Choroid plexus epithelial cell (primary cell): ENCODE measurements around the gene CLTCL1.
"Not testable (repeated sequence)": the region's sequence is repeated elsewhere in the genome, so short reads cannot be mapped to it uniquely, and the experiment has no call there.

Experiments used
- DNase-seq: peaks from one replicate; pipeline ENCODE4 v3.0.0-alpha.2; 2010; ENCODE audit warnings: low read depth
- H3K4me3 ChIP-seq: 2 replicates; pipeline ENCODE4 v1.5.1; 2011; ENCODE audit warnings: low read depth, mild to moderate bottlenecking, control low read depth, low read length, moderate library complexity
- TF ChIP-seq, protein P1 (sequence below): conservative IDR thresholded peaks from 2 replicates; pipeline ENCODE4 v1.5.1; 2011; ENCODE audit warnings: low read depth, mild to moderate bottlenecking, control low read depth, inconsistent platforms, low read length, moderate library complexity

CLTCL1 gene

DNA sequence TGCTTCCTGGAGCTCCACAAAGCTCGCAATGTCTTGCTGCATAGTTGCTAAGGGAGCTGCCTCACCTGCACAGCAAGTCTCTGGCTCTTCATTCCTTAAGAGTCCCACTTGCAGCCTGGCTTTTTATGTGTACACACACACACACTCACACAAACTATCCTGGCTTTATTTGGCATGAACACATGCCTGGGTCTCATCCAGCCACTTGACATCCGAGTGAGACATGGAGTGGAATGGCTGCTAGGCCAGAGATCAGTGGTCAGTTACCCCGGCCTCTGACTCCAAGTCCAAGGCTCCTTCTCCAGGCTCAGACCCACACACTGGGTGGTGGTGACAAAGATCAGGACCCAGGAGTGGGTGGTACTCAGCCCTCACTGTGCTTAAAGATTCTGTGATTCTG is 37.9 kb upstream of the CLTCL1 start:
- TF ChIP-seq, protein P1, sequence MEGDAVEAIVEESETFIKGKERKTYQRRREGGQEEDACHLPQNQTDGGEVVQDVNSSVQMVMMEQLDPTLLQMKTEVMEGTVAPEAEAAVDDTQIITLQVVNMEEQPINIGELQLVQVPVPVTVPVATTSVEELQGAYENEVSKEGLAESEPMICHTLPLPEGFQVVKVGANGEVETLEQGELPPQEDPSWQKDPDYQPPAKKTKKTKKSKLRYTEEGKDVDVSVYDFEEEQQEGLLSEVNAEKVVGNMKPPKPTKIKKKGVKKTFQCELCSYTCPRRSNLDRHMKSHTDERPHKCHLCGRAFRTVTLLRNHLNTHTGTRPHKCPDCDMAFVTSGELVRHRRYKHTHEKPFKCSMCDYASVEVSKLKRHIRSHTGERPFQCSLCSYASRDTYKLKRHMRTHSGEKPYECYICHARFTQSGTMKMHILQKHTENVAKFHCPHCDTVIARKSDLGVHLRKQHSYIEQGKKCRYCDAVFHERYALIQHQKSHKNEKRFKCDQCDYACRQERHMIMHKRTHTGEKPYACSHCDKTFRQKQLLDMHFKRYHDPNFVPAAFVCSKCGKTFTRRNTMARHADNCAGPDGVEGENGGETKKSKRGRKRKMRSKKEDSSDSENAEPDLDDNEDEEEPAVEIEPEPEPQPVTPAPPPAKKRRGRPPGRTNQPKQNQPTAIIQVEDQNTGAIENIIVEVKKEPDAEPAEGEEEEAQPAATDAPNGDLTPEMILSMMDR = no peak
- no peak for DNase-seq
- no peak overlapping the region for H3K4me3 ChIP-seq

GRCh38 chr22:19325296-19325948 is 33.9 kb upstream of the CLTCL1 start:
- TF ChIP-seq, protein P1 = no peak
- no peak overlapping the region for H3K4me3 ChIP-seq
- DNase-seq = peak; percentile 74

GRCh38 chr22:19323420-19323819 is 31.9 kb upstream of the CLTCL1 start:
- DNase-seq, H3K4me3 ChIP-seq: not testable (repeated sequence)

DNA sequence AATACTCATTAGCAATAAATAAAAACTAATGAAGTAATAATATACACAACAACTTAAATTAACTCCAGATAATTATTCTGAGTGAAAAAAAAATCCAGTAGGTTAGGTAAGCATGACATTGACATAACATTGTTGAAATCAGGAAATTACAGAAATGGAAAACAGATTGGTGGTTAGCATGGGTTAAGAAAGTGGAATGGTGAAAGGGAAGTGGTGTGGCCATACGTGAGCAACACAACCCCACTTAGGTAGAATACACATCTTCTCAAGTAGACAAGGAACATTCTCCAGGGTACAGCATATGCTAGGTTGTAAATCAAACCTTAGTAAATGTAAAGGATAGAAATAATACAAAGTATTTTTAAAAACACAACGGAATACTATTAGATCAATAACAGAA is 30.2 kb upstream of the CLTCL1 start:
- no peak for DNase-seq
- no peak overlapping the region for H3K4me3 ChIP-seq
- TF ChIP-seq, protein P1 = no peak

GRCh38 chr22:19320136-19320535 is 28.6 kb upstream of the CLTCL1 start:
- DNase-seq, H3K4me3 ChIP-seq: not testable (repeated sequence)

- H3K4me3 ChIP-seq = no peak overlapping the region
- DNase-seq = no peak
- TF ChIP-seq, protein P1 = no peak
Observed at GRCh38 chr22:19319281-19319680, 27.8 kb upstream of the CLTCL1 start.

- no peak overlapping the region for H3K4me3 ChIP-seq
- TF ChIP-seq, protein P1 = no peak
- no peak for DNase-seq
Observed at GRCh38 chr22:19317865-19318264, 26.3 kb upstream of the CLTCL1 start.

DNA sequence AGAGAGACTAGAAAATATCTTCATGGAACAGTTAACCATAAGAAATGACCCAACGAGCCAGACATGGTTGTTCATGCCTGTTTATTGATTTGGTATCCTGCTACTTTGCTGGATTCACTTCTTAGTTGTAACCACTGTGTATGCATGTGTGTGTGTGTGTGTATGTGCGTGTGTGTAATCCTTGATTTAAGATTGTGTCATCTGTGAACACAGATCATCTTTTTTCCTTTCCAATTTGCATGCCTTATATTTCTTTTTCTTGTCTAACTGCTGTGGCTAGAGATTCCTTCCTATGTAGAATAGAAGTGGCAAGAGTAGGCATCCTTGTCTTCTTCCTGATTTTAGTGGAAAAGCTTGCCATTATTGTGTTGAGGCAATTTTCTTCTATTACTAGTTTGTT is 16.4 kb upstream of the CLTCL1 start:
- DNase-seq = no peak

GRCh38 chr22:19306535-19306934 is 15.0 kb upstream of the CLTCL1 start:
- DNase-seq = not testable (repeated sequence)

More for the DNA sequence above, 16.4 kb upstream of the CLTCL1 start:
- H3K4me3 ChIP-seq = no peak overlapping the region
- TF ChIP-seq, protein P1 = no peak

More at GRCh38 chr22:19306535-19306934, 15.0 kb upstream of the CLTCL1 start:
- not testable (repeated sequence) for H3K4me3 ChIP-seq
